SH-SY5Y (cell line): ENCODE results near the gene CFAP57.

Experiments
- GATA2 ChIP-seq: IDR thresholded peaks from 2 replicates; pipeline ENCODE4 v1.6.1; 2011; ENCODE audit warnings: mild to moderate bottlenecking, low read depth, low read length
- GATA3 ChIP-seq: IDR thresholded peaks from 2 replicates; pipeline ENCODE4 v1.6.1; 2011; ENCODE audit warnings: low read depth, mild to moderate bottlenecking, low read length, moderate library complexity

The CFAP57 gene

GRCh38 chr1:43171876-43172526 is at the start of gene CFAP57, which contains the start of gene EBNA1BP2:
Gene CFAP57, plus strand, starts transcription at chr1:43172330. Its CDS starts 424 bp downstream, at chr1:43172754.
Gene EBNA1BP2, minus strand, starts transcription at chr1:43172290. Its CDS starts 172 bp downstream, at chr1:43172118.
- TF ChIP-seq GATA2 (no peak), GATA3 (no peak)

DNA sequence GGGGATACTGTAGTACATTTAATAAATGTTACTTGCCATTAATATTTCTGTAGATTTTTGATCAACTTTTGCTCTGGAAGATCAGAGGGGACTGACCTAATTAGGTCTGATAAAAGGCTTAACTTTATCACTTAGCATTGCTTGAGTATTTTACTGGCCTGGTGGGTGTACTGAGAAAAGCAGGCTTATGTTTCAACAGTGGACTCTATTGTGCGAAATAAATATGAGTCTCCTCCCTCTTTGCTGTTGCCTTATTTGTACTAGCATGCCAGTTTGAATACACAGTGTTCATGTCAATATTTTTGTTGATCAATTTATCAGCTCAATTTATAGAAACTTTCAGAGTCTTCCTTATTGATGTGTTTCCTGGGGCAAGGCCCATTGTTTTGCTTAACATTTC is 49.1 kb upstream of the CFAP57 start:
- no peak for TF ChIP-seq GATA3
- no peak for TF ChIP-seq GATA2

- TF ChIP-seq GATA2, result no peak
- no peak for TF ChIP-seq GATA3
Measured at GRCh38 chr1:43128816-43129215, 43.3 kb upstream of the CFAP57 start.

GRCh38 chr1:43129426-43129825 is 42.7 kb upstream of the CFAP57 start:
- TF ChIP-seq GATA3, result no peak
- TF ChIP-seq GATA2, result no peak

DNA sequence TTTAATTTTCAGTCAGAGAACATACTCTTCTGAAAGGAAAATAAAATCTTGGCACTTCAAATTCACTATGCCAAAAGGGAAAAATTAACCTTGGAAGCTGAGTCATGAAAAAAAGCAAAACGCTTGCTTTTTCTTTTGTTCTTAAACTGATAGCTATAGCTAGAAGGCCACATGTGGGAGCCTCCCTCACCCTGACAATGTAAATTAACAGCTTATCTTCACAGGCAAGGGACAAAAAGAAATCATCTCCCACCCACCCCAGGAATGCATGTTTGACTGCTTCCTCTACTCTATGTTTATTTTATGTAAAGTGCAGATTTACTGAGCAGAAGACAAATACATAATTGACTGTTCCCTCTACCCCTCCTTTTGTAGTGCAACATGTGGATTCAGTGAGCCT is 38.1 kb upstream of the CFAP57 start:
- TF ChIP-seq GATA3, result no peak
- TF ChIP-seq GATA2, result no peak

DNA sequence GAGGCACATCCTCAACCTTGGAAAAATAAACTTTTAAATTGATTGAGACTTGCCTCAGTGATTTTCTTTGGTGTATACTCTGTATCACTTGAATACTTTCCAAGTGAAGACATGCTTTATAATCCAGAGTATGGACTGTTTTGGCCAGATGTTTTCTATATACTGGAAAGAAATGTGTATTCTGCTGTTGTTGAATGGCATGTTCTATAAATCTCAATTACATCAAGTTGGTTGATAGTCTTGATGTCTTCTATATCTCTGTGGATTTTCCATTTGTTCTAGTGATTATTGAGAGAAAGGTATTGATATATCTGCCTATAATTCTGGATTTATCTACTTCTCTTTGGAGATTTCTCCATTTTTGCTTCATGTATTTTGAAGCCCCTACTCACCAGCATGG is 37.5 kb upstream of the CFAP57 start:
- TF ChIP-seq GATA3 (no peak), GATA2 (no peak)

- no peak for TF ChIP-seq GATA2
- TF ChIP-seq GATA3, result no peak
Measured at GRCh38 chr1:43135857-43136781, 36.0 kb upstream of the CFAP57 start.

DNA sequence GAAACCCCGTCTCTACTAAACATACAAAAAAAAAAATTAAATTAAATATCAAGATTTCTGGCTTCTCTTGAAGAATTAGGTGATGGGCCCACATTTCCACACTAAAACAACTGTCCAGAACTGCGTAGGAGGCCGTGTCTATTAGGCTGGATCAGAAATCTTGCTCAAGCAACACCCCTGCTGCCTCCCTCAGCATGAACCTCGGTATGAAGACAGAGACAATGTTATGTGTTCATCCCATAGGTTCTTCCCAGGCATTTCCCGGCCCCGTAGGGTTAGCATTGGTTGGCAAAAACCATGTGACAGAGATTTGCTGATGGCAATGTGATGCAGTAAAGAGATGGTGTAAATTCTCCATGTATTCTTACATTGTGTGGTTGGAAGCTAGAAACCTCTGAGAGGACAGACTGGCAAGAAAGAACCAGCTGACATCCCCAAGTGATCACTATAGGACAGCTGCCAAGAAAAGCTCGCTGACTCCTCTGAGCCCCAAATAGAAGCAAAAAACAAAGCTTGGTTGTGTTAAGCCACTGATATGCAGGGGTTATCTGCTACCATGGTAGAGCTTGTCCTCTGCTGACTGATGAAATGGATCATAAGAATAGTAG is 34.6 kb upstream of the CFAP57 start:
- TF ChIP-seq GATA3, result no peak
- TF ChIP-seq GATA2, result no peak

- TF ChIP-seq GATA3 (no peak), GATA2 (no peak)
Measured at GRCh38 chr1:43140010-43140409, 32.1 kb upstream of the CFAP57 start.

GRCh38 chr1:43140583-43140982 is 31.5 kb upstream of the CFAP57 start:
- TF ChIP-seq GATA2 (no peak), GATA3 (no peak)

DNA sequence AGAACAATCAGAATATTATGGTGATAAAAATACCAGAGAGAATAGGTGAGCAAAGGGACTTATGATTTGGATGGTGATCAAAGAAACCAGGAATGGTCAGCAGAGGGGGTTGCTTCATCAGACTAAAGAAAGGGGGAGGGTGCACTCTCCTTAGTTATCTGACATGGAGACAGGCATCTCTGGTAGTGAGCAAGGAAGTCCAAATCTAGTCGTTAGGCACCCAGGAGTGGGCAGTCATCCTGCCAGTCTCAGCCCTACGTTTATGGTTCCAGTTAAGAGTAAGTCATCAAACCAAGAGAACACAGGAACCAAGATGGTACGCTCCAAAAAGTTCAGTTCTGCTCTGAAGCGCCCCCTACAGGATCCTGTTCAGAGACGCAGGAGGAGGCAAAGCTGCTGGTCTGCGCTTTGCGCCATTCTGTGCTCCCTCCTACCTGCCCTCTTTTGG is 28.7 kb upstream of the CFAP57 start:
- no peak for TF ChIP-seq GATA2
- no peak for TF ChIP-seq GATA3

DNA sequence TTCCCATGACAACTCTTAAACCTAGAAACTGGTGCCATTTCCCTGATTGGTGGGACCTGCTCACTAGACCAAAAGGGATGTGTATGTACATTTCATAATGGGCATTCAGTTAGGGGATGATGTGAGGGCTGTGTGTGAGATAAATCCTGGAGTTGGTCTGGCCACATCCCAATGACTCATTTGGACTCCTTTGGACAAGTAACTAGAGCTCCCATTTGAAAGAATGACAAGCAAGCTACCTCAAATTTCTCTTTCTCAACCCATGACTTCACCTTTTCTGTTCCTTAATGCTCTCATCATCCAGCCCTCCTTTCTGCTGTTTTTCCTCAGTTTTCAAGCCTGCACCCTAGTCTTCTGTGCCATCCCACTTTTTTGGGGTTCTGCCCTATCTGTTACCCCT is 27.9 kb upstream of the CFAP57 start:
- no peak for TF ChIP-seq GATA2
- no peak for TF ChIP-seq GATA3

- no peak for TF ChIP-seq GATA3
- TF ChIP-seq GATA2, result no peak
Measured at GRCh38 chr1:43147625-43148327, 24.4 kb upstream of the CFAP57 start.

- TF ChIP-seq GATA2 (no peak), GATA3 (no peak)
Measured at GRCh38 chr1:43149889-43150288, 22.2 kb upstream of the CFAP57 start.
